ENCODE measurements around the gene MAP7. TPM values are rescaled to one million over a fixed set of nuclear protein-coding genes. Genes with fewer than 3 reads are reported as not detected.
A peak's percentile ranks its signal among the peaks of the same experiment; 100 is the strongest.

The MAP7 gene
- total and polyA plus RNA-seq, 9 of the 15 experiments (the other 6 are each of a cell fraction or from before 2014, with no cell fraction given) = 0.76 to 7.7 (median 3.9) TPM

DNA sequence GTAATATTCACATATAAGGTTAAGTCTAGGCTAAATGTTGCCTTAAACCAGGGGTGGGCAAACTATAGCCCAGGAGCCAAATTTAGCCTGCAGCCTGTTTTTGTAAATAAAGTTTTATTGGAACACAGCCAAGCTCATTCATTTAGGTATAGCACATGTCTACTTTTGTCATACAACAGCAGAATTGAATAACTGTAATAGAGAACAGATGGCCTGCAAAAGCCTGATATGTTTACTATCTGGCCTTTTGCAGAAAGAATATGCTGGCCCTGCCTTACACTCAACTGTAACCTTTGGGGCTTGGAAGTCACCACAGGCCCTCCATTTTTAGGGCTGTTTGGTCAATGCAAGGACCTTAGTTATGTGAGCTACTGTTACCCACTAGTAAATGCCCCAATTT, 242.9 kb downstream of the MAP7 start (continued):
- TF ChIP-seq, protein P1, sequence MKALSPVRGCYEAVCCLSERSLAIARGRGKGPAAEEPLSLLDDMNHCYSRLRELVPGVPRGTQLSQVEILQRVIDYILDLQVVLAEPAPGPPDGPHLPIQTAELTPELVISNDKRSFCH (CRISPR knock-in tag; IDR thresholded peaks at IDR 0.05) = no peak
- TF ChIP-seq, protein P1 (tag; IDR thresholded peaks at IDR 0.05) = peak; percentile 81; the same call in 1 of the 2 replicates
- peak; percentile 75 for TF ChIP-seq GATA2 (CRISPR knock-in tag; IDR thresholded peaks at IDR 0.05)
- TF ChIP-seq, protein P2, sequence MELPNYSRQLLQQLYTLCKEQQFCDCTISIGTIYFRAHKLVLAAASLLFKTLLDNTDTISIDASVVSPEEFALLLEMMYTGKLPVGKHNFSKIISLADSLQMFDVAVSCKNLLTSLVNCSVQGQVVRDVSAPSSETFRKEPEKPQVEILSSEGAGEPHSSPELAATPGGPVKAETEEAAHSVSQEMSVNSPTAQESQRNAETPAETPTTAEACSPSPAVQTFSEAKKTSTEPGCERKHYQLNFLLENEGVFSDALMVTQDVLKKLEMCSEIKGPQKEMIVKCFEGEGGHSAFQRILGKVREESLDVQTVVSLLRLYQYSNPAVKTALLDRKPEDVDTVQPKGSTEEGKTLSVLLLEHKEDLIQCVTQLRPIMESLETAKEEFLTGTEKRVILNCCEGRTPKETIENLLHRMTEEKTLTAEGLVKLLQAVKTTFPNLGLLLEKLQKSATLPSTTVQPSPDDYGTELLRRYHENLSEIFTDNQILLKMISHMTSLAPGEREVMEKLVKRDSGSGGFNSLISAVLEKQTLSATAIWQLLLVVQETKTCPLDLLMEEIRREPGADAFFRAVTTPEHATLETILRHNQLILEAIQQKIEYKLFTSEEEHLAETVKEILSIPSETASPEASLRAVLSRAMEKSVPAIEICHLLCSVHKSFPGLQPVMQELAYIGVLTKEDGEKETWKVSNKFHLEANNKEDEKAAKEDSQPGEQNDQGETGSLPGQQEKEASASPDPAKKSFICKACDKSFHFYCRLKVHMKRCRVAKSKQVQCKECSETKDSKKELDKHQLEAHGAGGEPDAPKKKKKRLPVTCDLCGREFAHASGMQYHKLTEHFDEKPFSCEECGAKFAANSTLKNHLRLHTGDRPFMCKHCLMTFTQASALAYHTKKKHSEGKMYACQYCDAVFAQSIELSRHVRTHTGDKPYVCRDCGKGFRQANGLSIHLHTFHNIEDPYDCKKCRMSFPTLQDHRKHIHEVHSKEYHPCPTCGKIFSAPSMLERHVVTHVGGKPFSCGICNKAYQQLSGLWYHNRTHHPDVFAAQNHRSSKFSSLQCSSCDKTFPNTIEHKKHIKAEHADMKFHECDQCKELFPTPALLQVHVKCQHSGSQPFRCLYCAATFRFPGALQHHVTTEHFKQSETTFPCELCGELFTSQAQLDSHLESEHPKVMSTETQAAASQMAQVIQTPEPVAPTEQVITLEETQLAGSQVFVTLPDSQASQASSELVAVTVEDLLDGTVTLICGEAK (IDR thresholded peaks at IDR 0.05) = peak; percentile 98
- TF ChIP-seq, protein P2 (CRISPR knock-in tag; IDR thresholded peaks at IDR 0.05) = peak; percentile 97
- peak; percentile 82 for TF ChIP-seq NCOR1 (IDR thresholded peaks at IDR 0.05)
- TF ChIP-seq NFIC (IDR thresholded peaks at IDR 0.05) = peak; percentile 92
- TF ChIP-seq NCOA2 (IDR thresholded peaks at IDR 0.05; ENCODE audit: partially characterized antibody in 2 of 2) = peak in 1 of 2 experiments; percentile 48
- TF ChIP-seq DPF2 (IDR thresholded peaks at IDR 0.05) = 0 out of 2 replicates have a peak, but pooled peaks have one; percentile 49
- TF ChIP-seq ZNF589 (CRISPR knock-in tag; IDR thresholded peaks at IDR 0.05; ENCODE audit: low read depth) = peak; percentile 50; the same call in 1 of the 2 replicates
- TF ChIP-seq, protein P3, sequence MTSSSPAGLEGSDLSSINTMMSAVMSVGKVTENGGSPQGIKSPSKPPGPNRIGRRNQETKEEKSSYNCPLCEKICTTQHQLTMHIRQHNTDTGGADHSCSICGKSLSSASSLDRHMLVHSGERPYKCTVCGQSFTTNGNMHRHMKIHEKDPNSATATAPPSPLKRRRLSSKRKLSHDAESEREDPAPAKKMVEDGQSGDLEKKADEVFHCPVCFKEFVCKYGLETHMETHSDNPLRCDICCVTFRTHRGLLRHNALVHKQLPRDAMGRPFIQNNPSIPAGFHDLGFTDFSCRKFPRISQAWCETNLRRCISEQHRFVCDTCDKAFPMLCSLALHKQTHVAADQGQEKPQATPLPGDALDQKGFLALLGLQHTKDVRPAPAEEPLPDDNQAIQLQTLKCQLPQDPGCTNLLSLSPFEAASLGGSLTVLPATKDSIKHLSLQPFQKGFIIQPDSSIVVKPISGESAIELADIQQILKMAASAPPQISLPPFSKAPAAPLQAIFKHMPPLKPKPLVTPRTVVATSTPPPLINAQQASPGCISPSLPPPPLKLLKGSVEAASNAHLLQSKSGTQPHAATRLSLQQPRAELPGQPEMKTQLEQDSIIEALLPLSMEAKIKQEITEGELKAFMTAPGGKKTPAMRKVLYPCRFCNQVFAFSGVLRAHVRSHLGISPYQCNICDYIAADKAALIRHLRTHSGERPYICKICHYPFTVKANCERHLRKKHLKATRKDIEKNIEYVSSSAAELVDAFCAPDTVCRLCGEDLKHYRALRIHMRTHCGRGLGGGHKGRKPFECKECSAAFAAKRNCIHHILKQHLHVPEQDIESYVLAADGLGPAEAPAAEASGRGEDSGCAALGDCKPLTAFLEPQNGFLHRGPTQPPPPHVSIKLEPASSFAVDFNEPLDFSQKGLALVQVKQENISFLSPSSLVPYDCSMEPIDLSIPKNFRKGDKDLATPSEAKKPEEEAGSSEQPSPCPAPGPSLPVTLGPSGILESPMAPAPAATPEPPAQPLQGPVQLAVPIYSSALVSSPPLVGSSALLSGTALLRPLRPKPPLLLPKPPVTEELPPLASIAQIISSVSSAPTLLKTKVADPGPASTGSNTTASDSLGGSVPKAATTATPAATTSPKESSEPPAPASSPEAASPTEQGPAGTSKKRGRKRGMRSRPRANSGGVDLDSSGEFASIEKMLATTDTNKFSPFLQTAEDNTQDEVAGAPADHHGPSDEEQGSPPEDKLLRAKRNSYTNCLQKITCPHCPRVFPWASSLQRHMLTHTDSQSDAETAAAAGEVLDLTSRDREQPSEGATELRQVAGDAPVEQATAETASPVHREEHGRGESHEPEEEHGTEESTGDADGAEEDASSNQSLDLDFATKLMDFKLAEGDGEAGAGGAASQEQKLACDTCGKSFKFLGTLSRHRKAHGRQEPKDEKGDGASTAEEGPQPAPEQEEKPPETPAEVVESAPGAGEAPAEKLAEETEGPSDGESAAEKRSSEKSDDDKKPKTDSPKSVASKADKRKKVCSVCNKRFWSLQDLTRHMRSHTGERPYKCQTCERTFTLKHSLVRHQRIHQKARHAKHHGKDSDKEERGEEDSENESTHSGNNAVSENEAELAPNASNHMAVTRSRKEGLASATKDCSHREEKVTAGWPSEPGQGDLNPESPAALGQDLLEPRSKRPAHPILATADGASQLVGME (CRISPR knock-in tag; IDR thresholded peaks at IDR 0.05) = no peak
- no peak for TF ChIP-seq ZNF830 (CRISPR knock-in tag; IDR thresholded peaks at IDR 0.05)
- TF ChIP-seq MAZ (CRISPR knock-in tag; conservative IDR thresholded peaks at IDR 0.05 in 1 of 2, IDR thresholded peaks at IDR 0.05 in 1 of 2) = no peak
